ENCODE data around the gene ARL16. TPM values are rescaled to one million over a fixed set of nuclear protein-coding genes. Genes with fewer than 3 reads are reported as not detected.

The ARL16 gene
- polyA plus RNA-seq (145 and 156 TPM in 2 replicates), polyA minus RNA-seq (61.4 and 62.3 TPM in 2 replicates)

- H3K9me3 ChIP-seq (ENCODE audit: low read length), result no peaks in the 10 kb centered on the region
- H2AFZ ChIP-seq (ENCODE audit: low read depth, low read length), result peak within 1 kb of the TSS; percentile 33
- H3K27ac ChIP-seq (ENCODE audit: low read length), result peak within 1 kb of the TSS; percentile 92
- no peaks in the 10 kb centered on the region for H3F3A ChIP-seq (ENCODE audit: insufficient read depth, low read length, poor library complexity, severe bottlenecking)
- no peaks in the 10 kb centered on the region for H3K27me3 ChIP-seq (ENCODE audit: insufficient read depth, low read depth, low read length)
- TF ChIP-seq CTCF (IDR thresholded peaks at IDR 0.05; ENCODE audit: poor library complexity, severe bottlenecking) (no peak), TAF1 (IDR thresholded peaks at IDR 0.05; ENCODE audit: low read depth) (peak; percentile 70), REST (IDR thresholded peaks at IDR 0.05; ENCODE audit: borderline replicate concordance) (peak; percentile 5), SMC3 (conservative IDR thresholded peaks at IDR 0.05; ENCODE audit: poor library complexity) (no peak), POLR2AphosphoS5 (IDR thresholded peaks at IDR 0.05) (peak; percentile 84), RAD21 (conservative IDR thresholded peaks at IDR 0.05) (peak; percentile 14), MXI1 (conservative IDR thresholded peaks at IDR 0.05; ENCODE audit: poor library complexity, severe bottlenecking) (peak; percentile 76), EP300 (conservative IDR thresholded peaks at IDR 0.05; ENCODE audit: poor library complexity, severe bottlenecking) (peak; percentile 56)
- H3K9me2 ChIP-seq (ENCODE audit: insufficient read depth, low read length), result no peaks in the 10 kb centered on the region
- no peaks in the 10 kb centered on the region for H3K36me3 ChIP-seq (ENCODE audit: insufficient read depth, low read length)
- peak within 1 kb of the TSS; percentile 98 for H3K9ac ChIP-seq (ENCODE audit: low read length)
- H4K20me1 ChIP-seq (ENCODE audit: insufficient read depth), result peaks cover 7% of the 10 kb centered on the region
- H3K79me2 ChIP-seq (replicated peaks; ENCODE audit: insufficient read depth, low read length), result peaks cover 37% of the 10 kb centered on the region
- H3K4me2 ChIP-seq (ENCODE audit: low read length), result peak within 1 kb of the TSS; percentile 89
- peak within 1 kb of the TSS; percentile 100 for H3K4me3 ChIP-seq (ENCODE audit: low read length)
Observed at GRCh38 chr17:81683584-81684441, at the start of gene ARL16, which contains the start of gene HGS. TSS of gene ARL16 (minus strand) at chr17:81683797. CDS start at chr17:81683753, 44 bp downstream. TSS of gene HGS (plus strand) at chr17:81684011. CDS start at chr17:81684067, 56 bp downstream.

DNA sequence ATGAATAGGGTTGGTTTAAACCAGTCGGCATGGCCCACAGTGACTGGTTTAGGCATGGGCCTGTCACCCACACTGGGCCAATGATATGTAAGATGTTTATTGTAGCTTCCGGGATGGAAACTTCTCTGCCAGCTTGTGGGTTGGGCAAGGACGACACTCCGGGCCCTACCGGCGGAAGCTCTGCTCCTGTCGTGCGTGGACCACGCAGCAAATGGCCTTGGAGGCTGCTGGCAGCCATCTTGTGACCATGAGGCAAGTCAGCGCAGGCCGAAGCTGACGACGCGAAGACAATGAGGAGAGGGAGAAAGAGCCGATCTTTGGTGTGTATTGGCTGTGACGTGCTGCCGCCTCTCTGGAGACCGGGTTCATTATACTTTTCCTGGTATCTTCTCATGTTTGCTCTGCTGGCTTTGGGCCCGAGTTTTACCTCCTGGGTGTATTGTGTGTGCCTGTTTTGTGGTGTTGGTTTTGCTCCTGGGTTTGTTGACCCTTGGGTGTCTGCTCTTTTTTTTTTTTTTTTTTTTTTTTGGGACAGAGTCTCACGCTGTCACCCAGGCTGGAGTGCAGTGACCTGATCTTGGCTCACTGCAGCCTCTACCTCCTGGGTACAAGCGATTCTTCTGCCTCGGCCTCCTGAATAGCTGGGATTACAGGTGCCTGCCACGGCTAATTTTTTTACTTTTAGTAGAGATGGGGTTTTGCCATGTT is 43.9 kb upstream of the ARL16 start:
- Histone ChIP-seq H3K27me3 (ENCODE audit: insufficient read depth, low read depth, low read length) (no peaks in the 10 kb centered on the region), H4K20me1 (ENCODE audit: insufficient read depth) (no peaks in the 10 kb centered on the region), H3F3A (ENCODE audit: insufficient read depth, low read length, poor library complexity, severe bottlenecking) (no peaks in the 10 kb centered on the region), H3K9ac (ENCODE audit: low read length) (no peak overlapping the region), H2AFZ (ENCODE audit: low read depth, low read length) (no peak overlapping the region), H3K4me3 (ENCODE audit: low read length) (no peak overlapping the region), H3K79me2 (replicated peaks; ENCODE audit: insufficient read depth, low read length) (no peaks in the 10 kb centered on the region), H3K27ac (ENCODE audit: low read length) (no peak overlapping the region), H3K36me3 (ENCODE audit: insufficient read depth, low read length) (no peaks in the 10 kb centered on the region), H3K4me2 (ENCODE audit: low read length) (no peak overlapping the region), H3K9me3 (ENCODE audit: low read length) (no peaks in the 10 kb centered on the region), H3K9me2 (ENCODE audit: insufficient read depth, low read length) (no peaks in the 10 kb centered on the region)
- TF ChIP-seq EZH2 (IDR thresholded peaks at IDR 0.05; ENCODE audit: borderline replicate concordance, insufficient read depth, low read length, poor library complexity, severe bottlenecking) (no peak), SMC3 (conservative IDR thresholded peaks at IDR 0.05; ENCODE audit: poor library complexity) (no peak), REST (IDR thresholded peaks at IDR 0.05; ENCODE audit: borderline replicate concordance) (no peak), CTCF (IDR thresholded peaks at IDR 0.05; ENCODE audit: poor library complexity, severe bottlenecking) (no peak), POLR2AphosphoS5 (IDR thresholded peaks at IDR 0.05) (no peak), EP300 (conservative IDR thresholded peaks at IDR 0.05; ENCODE audit: poor library complexity, severe bottlenecking) (no peak), RAD21 (conservative IDR thresholded peaks at IDR 0.05) (no peak), TAF1 (IDR thresholded peaks at IDR 0.05; ENCODE audit: low read depth) (no peak), MXI1 (conservative IDR thresholded peaks at IDR 0.05; ENCODE audit: poor library complexity, severe bottlenecking) (no peak)

Data from neural cell (in vitro differentiated cells).